ENCODE data around the gene FABP7.

The FABP7 gene

GRCh38 chr6:122804962-122805485, 25.5 kb downstream of the FABP7 start:
- TF ChIP-seq CTCF (IDR thresholded peaks at IDR 0.05; ENCODE audit: insufficient read depth, missing control alignments) = no peak
- DNase-seq (ENCODE audit: insufficient read length, low spot score) (no peak), FAIRE-seq (no peak)

GRCh38 chr6:122806291-122806690, 26.8 kb downstream of the FABP7 start:
- FAIRE-seq (peak; percentile 29), DNase-seq (ENCODE audit: insufficient read length, low spot score) (no peak)
- TF ChIP-seq CTCF (IDR thresholded peaks at IDR 0.05; ENCODE audit: insufficient read depth, missing control alignments) = no peak

- TF ChIP-seq CTCF (IDR thresholded peaks at IDR 0.05; ENCODE audit: insufficient read depth, missing control alignments) = no peak
- DNase-seq (ENCODE audit: insufficient read length, low spot score) = no peak
- FAIRE-seq = peak; percentile 46
These were observed 28.8 kb downstream of the FABP7 start for GRCh38 chr6:122808121-122808885.

- TF ChIP-seq CTCF (IDR thresholded peaks at IDR 0.05; ENCODE audit: insufficient read depth, missing control alignments) = no peak
- DNase-seq (ENCODE audit: insufficient read length, low spot score) = no peak
- no peak for FAIRE-seq
These were observed 29.5 kb downstream of the FABP7 start for GRCh38 chr6:122809001-122809400.

GRCh38 chr6:122809691-122810090, 30.2 kb downstream of the FABP7 start:
- FAIRE-seq = peak; percentile 29
- no peak for DNase-seq (ENCODE audit: insufficient read length, low spot score)
- TF ChIP-seq CTCF (IDR thresholded peaks at IDR 0.05; ENCODE audit: insufficient read depth, missing control alignments) = no peak

- DNase-seq (ENCODE audit: insufficient read length, low spot score) (no peak), FAIRE-seq (no peak)
- no peak for TF ChIP-seq CTCF (IDR thresholded peaks at IDR 0.05; ENCODE audit: insufficient read depth, missing control alignments)
These were observed 30.7 kb downstream of the FABP7 start for GRCh38 chr6:122810189-122810588.

GRCh38 chr6:122817358-122817757, 37.8 kb downstream of the FABP7 start:
- no peak for DNase-seq (ENCODE audit: insufficient read length, low spot score)
- no peak for TF ChIP-seq CTCF (IDR thresholded peaks at IDR 0.05; ENCODE audit: insufficient read depth, missing control alignments)
- FAIRE-seq = no peak

Data from D721Med (cell line).